ENCODE measurements around the gene SDK1.
A peak's percentile ranks its signal among the peaks of the same experiment; 100 is the strongest.

The SDK1 gene

DNA sequence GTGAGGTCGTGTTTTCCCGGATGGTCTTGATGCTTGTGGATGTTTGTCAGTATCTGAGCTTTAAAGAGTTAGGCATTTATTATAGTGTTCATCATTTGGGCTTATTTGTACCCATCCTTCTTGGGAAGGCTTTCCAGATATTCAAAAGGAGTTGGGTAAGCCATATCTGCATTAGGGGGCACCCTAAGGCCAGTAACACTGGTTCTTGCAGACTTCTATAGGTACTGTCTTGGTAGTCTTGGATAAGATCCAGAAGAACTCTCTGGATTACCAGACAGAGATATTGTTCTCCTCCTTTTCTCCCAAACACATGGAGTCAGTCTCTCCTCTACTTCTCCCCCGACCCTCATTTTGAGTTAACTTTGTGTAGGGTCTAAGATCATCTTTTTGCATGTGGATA, 92.8 kb downstream of the SDK1 start:
- H3K36me3 ChIP-seq (ENCODE audit: control insufficient read depth, insufficient read depth, low read length), result peaks cover 2% of the 10 kb centered on the region
- no peaks in the 10 kb centered on the region for H3K27me3 ChIP-seq (ENCODE audit: control insufficient read depth, insufficient read depth, low read length)
- TF ChIP-seq, protein P1, sequence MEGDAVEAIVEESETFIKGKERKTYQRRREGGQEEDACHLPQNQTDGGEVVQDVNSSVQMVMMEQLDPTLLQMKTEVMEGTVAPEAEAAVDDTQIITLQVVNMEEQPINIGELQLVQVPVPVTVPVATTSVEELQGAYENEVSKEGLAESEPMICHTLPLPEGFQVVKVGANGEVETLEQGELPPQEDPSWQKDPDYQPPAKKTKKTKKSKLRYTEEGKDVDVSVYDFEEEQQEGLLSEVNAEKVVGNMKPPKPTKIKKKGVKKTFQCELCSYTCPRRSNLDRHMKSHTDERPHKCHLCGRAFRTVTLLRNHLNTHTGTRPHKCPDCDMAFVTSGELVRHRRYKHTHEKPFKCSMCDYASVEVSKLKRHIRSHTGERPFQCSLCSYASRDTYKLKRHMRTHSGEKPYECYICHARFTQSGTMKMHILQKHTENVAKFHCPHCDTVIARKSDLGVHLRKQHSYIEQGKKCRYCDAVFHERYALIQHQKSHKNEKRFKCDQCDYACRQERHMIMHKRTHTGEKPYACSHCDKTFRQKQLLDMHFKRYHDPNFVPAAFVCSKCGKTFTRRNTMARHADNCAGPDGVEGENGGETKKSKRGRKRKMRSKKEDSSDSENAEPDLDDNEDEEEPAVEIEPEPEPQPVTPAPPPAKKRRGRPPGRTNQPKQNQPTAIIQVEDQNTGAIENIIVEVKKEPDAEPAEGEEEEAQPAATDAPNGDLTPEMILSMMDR (IDR thresholded peaks at IDR 0.05), result no peak
- H3K4me2 ChIP-seq (ENCODE audit: low read length), result no peak overlapping the region
- no peak overlapping the region for H3K27ac ChIP-seq
- no peak overlapping the region for H3K4me3 ChIP-seq (ENCODE audit: low read depth, low read length)
- no peaks in the 10 kb centered on the region for H3K4me1 ChIP-seq
- no peaks in the 10 kb centered on the region for H3K9me3 ChIP-seq (ENCODE audit: control insufficient read depth, low read length)
- H2AFZ ChIP-seq, result no peak overlapping the region
- no peaks in the 10 kb centered on the region for H3K79me2 ChIP-seq
- no peak overlapping the region for H3K9ac ChIP-seq

DNA sequence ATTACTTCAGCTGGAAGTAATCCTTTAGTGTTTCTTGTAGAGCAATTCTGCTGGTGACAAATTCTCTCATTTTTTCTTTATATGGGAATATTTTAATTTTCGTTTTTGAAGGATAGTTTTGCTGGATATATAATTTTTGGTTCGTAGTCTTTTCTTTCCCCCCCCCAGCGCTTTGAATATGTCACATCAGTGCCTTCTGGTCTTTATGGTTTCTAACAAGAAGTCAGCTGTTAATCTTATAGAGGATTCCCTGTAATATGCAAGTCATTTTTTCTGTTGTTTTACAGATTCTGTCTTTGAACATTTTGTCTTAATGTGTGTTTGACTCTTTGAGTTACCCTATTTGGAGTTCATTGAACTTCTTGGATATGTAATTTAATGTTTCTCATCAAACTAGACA, 96.3 kb downstream of the SDK1 start:
- Histone ChIP-seq H3K9ac (no peak overlapping the region), H3K27me3 (ENCODE audit: control insufficient read depth, insufficient read depth, low read length) (no peaks in the 10 kb centered on the region), H3K79me2 (no peaks in the 10 kb centered on the region), H3K27ac (no peak overlapping the region), H3K36me3 (ENCODE audit: control insufficient read depth, insufficient read depth, low read length) (peaks cover 2% of the 10 kb centered on the region), H3K9me3 (ENCODE audit: control insufficient read depth, low read length) (no peaks in the 10 kb centered on the region), H3K4me2 (ENCODE audit: low read length) (no peak overlapping the region), H3K4me1 (no peaks in the 10 kb centered on the region), H2AFZ (no peak overlapping the region), H3K4me3 (ENCODE audit: low read depth, low read length) (no peak overlapping the region)
- TF ChIP-seq, protein P1 (IDR thresholded peaks at IDR 0.05), result no peak

DNA sequence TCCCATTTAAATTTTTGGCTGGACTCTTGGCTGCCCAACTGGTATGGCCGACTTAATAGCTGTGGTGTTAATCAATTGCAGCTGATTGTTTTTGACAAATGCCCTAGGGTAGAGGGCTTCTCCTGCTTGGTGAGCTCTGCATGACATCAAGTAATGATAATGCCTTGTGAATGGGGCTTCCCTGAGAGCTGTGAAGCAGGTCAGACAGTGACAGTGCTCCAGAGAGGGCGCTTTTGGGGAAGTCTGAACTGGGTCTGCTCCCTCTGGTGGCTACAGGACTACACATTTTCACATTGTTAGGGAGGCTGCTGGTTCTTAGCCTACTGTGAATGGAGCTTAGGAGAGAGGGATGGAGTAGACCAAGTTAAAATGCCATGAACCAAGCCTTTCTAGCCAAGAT, 98.8 kb downstream of the SDK1 start:
- Histone ChIP-seq H3K79me2 (no peaks in the 10 kb centered on the region), H2AFZ (no peak overlapping the region), H3K36me3 (ENCODE audit: control insufficient read depth, insufficient read depth, low read length) (peaks cover 2% of the 10 kb centered on the region), H3K27me3 (ENCODE audit: control insufficient read depth, insufficient read depth, low read length) (no peaks in the 10 kb centered on the region), H3K9me3 (ENCODE audit: control insufficient read depth, low read length) (no peaks in the 10 kb centered on the region), H3K27ac (no peak overlapping the region), H3K4me1 (peaks cover 8% of the 10 kb centered on the region), H3K4me2 (ENCODE audit: low read length) (no peak overlapping the region), H3K9ac (no peak overlapping the region), H3K4me3 (ENCODE audit: low read depth, low read length) (no peak overlapping the region)
- TF ChIP-seq, protein P1 (IDR thresholded peaks at IDR 0.05), result peak; percentile 19

DNA sequence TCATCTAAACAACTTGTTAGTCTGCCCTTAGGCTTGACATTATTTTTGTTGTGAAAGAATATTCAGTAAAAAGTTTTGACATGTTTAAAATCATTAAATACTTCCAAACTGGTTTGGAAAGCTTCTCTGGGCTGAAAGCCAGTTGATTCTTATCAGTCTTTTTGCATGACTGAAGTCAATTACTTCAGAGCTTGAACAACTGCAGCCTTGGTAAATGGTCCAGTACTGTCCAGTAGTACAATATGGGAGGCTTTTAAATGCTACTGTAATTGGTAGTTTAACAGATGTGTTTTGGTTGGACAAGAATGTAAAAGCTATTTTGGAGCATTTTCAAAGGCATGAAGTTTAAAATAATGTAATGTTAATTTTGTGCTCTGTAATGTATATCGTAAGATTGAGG, 103.4 kb downstream of the SDK1 start:
- Histone ChIP-seq H3K4me3 (ENCODE audit: low read depth, low read length) (peak overlapping the region; percentile 24), H3K79me2 (no peaks in the 10 kb centered on the region), H3K27ac (no peak overlapping the region), H3K4me2 (ENCODE audit: low read length) (peak overlapping the region; percentile 57), H3K9ac (no peak overlapping the region), H3K9me3 (ENCODE audit: control insufficient read depth, low read length) (no peaks in the 10 kb centered on the region), H3K36me3 (ENCODE audit: control insufficient read depth, insufficient read depth, low read length) (no peaks in the 10 kb centered on the region), H3K4me1 (peaks cover 23% of the 10 kb centered on the region), H2AFZ (no peak overlapping the region), H3K27me3 (ENCODE audit: control insufficient read depth, insufficient read depth, low read length) (no peaks in the 10 kb centered on the region)
- TF ChIP-seq, protein P1 (IDR thresholded peaks at IDR 0.05), result no peak

DNA sequence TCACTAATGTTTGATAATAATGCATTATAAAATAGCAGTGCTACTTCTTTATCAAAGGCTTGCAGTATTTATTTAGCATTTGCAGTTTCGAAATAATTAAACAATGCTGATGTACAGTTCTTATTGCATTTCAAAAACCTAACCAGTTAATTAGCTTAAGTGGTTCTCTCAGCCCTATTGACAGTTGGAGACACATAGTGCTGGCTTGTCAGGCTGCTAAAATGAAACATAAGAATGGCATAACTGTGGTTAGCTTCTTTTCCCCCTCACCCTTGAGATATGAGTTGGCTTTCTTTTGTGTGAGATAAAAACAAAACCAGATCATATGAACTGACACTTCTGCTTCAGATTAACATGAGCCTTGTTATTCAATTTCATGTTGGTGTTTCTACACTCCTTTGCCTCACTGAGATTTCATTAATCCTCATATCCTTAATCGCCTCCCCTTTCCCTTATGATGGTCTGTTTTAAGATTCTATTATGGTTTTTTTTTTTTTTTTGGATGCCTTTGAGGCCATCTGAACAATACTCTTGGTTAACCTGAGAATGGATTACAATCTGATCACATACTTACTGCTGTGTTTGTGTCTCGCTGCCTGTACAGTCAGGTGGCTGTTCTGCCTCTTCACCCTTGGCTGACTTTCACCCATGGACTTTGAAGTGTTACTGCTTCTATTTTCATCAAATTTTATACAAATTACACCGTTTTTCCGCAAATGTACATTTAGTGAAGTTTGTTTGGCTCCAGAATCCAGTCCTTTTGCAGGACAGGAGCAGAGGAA, 108.0 kb downstream of the SDK1 start:
- H3K4me2 ChIP-seq (ENCODE audit: low read length), result peak overlapping the region; percentile 10
- H3K4me3 ChIP-seq (ENCODE audit: low read depth, low read length), result no peak overlapping the region
- TF ChIP-seq, protein P1 (IDR thresholded peaks at IDR 0.05), result no peak
- no peaks in the 10 kb centered on the region for H3K79me2 ChIP-seq
- no peaks in the 10 kb centered on the region for H3K36me3 ChIP-seq (ENCODE audit: control insufficient read depth, insufficient read depth, low read length)
- peaks cover 44% of the 10 kb centered on the region for H3K4me1 ChIP-seq
- peak overlapping the region; percentile 56 for H2AFZ ChIP-seq
- no peaks in the 10 kb centered on the region for H3K27me3 ChIP-seq (ENCODE audit: control insufficient read depth, insufficient read depth, low read length)
- H3K9me3 ChIP-seq (ENCODE audit: control insufficient read depth, low read length), result no peaks in the 10 kb centered on the region
- H3K27ac ChIP-seq, result no peak overlapping the region
- H3K9ac ChIP-seq, result no peak overlapping the region

All from parathyroid adenoma (tissue), 2 donors.